GM18505 (cell line): ENCODE data around the gene RETREG1.

Experiments
- ATAC-seq: cut with Tn5 transposase; IDR thresholded peaks from one replicate; pipeline ENCODE4 v1.9.1; 2021; ENCODE audit not compliant: unreplicated experiment
- POLR2A ChIP-seq: IDR thresholded peaks from 4 replicates; pipeline ENCODE4 v1.6.1; 2011; ENCODE audit warnings: borderline replicate concordance; ENCODE audit not compliant: insufficient read depth, insufficient read length; ENCODE audit errors: extremely low read depth

The RETREG1 gene

DNA sequence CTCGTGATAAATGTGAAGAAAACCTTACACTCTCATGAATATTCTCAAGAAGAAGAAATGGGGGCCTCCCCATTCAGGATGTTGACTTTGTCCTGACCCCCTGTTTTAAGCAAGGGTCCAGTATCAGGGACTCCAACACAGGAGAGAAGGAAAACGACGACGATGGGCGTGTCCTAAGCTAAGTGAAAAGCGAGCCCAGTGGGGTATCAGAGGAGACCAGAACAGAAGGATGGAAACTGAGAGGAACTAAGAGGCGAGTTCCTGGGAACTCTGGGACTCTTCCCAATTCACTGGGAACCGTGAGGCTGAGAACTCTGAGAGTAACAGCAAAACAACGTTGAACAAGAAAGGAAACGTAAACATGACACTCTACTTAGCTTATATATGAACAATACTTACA, 14.6 kb downstream of the RETREG1 start:
- no peak for TF ChIP-seq POLR2A
- ATAC-seq = no peak

DNA sequence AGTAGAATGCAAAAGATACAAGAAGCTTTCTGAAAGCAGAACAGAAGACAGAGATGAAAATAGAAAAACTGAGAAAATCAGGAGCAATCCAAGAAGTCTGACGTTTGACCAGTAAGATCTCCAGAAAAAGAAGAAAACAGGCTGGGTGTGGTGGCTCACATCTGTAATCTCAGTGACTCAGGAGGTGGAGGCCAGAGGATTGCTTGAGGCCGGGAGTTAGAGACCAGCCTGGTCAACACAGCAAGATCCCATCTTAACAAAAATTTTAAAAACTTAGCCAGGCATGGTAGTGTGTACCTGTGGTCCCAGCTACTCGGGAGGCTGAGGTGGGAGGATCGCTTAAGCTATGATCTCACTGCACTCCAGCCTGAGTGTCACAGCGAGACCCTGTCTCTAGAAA, 15.9 kb downstream of the RETREG1 start:
- TF ChIP-seq POLR2A = no peak
- no peak for ATAC-seq

DNA sequence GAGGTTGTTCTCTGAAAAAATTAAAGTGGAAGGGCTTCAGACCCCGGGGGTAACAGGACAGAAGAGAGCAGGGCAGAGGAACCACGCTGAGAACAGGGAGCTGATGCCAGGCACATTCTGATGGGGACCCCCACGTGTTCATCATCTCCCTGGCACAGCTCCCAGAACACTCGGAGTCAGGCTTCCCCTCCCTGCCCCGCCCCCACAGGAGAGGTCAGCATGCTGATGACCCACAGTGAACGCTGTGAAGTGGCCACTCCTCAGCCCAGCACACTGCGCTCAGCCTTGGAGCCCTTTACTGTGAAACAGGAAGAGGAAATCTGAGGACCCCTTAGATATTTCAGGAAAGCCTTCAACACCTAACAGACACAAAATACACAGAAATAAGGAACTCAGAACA, 16.4 kb downstream of the RETREG1 start:
- no peak for ATAC-seq
- no peak for TF ChIP-seq POLR2A

DNA sequence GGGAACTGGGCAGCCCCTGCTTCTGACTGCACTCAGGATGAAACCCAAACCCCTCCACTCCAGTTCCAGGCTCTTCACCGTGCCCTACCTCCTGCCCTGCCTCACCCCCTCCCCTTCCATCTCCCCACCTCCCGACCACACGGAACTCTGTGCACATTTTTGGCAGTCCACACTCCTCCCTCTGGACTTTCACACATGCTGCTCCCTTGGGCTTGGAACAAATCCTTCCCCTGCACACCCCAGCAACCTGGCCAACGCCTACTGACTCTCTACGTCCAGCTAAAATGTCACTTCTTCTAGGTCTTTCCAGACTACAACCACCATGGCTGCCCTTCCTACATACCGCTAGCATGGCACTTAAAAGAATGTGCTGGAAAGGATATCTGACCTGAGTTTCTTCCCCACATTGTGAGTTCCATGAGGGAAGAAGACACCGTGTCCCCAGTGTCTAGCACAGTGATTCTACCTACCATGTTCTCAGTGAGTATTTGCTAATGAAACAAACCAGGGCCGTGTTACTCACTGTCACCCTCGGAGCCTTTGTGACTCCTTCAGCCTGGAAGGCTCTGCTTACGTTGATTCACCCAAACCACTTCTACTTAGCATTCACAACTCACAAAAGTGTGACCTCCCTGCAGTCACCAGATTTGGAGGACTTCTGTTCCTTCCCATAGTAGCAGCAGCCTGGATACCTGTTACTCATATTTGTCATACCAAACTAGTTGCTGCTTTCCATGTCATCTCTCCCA, 18.7 kb downstream of the RETREG1 start:
- ATAC-seq = no peak
- no peak for TF ChIP-seq POLR2A

DNA sequence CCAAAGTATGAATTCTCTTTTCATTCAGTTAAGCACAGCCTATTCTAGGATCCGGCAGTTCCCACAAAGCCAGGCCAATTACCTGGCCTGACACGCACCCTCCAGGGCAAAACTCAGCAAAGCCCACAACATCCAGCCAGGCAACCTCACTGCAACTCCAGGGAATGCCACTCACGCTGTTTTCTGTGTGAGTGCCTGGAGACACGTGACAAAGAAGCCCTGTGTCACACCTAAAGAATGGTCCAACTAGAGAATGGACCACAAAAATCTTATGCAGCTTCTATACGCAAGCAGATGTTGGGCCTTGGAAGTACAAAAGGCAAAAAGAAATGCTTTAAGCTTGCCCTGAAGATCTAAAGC, 20.2 kb downstream of the RETREG1 start:
- no peak for ATAC-seq

DNA sequence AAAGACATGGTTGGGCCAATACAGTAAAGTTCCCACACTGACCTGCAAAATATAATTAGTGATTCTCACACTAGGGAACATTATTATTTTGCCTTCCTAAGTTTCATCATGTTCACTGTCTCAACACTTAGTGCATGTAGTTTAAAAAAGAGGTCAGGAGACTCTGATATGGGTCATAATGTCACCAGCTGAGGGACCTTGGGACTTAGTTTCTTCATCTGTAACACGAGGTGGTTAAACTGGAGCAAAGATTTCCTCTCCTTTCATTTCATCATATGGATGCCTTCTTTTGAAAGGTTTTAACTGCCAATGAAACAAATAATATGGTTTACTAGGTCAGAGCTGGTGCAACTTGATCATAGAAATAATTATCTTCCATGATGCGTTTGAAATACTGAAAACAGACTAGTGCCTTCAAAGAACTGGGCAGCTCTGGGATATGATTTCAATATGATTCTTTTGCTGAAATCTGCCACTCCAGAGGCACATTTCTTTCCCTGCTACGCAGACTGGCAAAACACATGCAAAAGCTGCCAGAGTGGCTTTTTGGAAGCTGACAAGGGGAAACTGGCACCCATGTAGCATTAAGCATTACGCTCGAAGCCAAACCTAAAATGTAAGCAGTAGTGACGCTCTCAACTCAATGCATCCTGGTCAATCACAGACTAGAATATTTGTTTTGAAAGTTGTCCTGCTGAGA, 20.8 kb downstream of the RETREG1 start:
- TF ChIP-seq POLR2A = no peak
- ATAC-seq = no peak

More for the DNA sequence above, 20.2 kb downstream of the RETREG1 start:
- no peak for TF ChIP-seq POLR2A

DNA sequence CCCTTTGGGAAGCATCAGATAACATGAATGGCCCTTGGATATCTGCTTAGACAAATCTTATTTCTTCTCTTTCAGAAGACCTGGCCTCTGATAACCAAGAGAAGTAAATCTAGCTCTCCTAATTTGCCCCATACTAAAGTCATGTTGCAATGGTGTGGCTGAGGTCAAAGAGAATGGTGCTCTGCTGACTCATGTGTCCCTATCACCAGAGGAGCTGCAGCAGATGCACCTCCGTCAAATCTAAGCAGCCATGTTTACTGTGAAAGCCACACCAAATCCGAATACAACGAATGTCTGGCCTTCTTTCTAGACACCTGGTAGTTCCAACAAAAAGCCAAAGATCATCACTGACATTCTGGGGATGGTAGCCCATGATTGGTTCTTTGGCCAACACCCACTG, 23.2 kb downstream of the RETREG1 start:
- no peak for ATAC-seq

DNA sequence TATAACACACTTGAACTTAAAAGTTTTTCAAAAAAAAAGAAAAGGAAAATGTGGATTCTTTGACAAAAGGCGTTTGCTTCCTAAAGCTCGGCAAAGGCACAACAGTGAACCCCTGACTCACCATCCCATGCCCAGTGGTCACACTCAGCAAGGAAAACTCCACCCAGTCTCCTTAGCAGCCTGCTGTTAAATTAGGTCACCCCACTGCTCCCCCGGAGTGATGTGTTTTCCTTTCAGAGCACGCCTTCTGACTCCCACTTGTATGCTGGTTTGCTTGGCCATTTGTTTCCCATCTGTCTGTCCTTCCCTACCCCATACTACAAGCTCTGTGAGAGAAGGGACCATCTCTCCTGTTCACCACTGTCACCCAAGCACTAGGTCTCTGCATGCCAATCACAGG, 23.8 kb downstream of the RETREG1 start:
- ATAC-seq = no peak
- no peak for TF ChIP-seq POLR2A

More for the DNA sequence above, 23.2 kb downstream of the RETREG1 start:
- no peak for TF ChIP-seq POLR2A

DNA sequence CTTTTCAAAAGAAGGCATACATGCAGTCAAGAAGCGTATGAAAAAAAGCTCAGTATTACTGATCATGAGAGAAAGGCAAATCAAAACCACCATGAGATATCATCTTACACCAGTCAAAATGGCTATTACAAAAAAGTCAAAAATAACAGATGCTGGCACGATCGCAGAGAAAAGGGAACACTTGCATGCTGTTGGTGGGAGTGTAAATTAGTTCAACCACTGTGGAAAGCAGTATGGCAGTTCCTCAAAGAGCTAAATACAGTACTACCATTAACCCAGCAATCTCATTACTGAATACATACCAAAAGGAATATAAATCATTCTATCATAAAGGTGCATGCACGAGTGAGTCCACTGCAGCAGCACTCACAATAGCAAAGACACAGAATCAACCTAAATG, 24.5 kb downstream of the RETREG1 start:
- no peak for ATAC-seq

DNA sequence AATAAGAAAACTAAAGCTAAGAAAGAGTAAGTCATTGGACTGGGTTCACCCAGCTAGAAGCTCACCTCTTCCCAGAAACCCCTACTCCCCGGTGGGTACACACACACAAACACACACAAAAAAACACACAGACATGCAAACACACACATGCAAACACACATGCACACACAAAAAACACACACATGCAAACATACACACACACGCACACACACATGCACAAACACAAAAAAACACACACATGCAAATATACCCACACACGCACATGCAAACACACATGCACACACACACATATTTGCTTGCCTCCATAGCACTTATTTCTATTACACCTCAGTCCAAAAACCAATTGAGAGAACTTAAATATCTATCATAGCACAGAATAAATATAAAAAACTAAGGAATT, 26.1 kb downstream of the RETREG1 start:
- TF ChIP-seq POLR2A = no peak
- no peak for ATAC-seq

More for the DNA sequence above, 24.5 kb downstream of the RETREG1 start:
- no peak for TF ChIP-seq POLR2A

DNA sequence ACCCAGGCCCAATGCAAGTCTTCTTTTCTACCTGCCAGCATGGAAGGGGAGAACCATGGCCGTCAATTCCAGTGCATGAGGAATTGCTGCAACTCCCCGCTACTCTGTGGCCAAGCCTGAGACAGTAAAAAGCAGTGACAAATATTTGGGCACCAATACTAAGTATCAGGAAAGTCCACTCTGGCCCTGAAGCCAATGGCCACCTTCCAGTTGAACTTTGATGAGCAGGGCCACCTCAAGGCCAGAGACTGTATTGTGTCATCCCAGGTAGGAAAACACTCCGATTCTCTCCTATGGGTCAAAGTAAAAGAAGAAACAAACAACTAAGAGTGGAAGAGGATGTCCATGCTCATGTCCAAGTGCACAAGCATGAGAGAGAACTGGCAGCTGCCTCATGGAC, 27.1 kb downstream of the RETREG1 start:
- no peak for TF ChIP-seq POLR2A
- no peak for ATAC-seq

DNA sequence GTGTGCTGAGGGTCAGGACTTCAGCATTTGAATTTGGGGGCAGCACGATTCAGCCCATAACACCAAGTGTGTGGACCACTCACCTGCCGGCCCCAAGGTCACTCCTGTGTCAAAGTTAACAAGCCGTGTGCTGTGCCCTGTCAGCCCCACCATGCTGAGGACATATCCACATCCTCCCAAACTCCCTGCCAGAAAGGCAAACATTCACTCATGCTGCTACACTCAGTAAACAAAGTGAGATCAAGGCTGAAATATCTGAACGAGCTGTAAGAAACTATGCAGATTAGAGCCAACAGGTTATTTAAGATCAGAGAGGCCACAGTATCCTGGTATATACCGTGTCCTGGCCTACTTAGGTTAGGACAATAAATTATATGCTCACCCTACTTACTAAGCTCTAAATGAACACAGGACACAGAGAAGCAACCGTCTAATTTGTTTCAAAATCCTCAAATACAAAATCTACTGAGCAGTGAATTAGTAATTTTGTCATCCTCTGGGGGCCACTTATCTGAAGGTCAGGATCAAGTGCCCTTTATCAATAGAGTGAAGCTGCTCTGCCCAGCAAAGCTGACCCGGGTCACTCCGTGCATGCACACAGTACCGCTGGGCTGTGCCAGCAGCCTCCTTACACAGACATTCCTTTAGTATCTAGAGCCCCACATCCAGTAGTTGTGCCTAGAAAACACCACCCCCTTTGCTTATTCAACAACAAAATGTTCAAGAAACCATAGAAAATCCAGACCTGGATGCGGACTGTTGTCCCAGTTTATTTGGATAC, 28.2 kb downstream of the RETREG1 start:
- no peak for TF ChIP-seq POLR2A
- ATAC-seq = no peak

DNA sequence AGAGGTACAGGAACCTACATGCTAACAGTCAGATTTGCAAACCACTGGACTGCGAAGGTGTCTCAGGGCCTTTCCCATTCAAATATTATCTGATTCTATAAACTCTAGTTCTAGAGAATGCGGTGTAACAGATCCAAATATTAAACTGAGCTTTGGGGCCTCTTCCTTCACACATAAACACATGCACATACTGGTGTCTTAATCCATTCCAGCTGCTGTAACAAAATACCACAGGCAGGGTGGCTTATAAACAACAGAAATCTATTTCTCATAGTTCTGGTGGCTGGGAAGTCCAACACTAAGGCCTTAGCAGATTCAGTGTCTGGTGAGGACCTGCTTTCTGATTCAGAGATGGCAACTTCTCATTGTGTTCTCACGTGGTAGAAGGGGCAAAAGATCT, 30.2 kb downstream of the RETREG1 start:
- no peak for ATAC-seq
- TF ChIP-seq POLR2A = no peak
